ENCODE measurements around the gene ZNF669. TPM values are rescaled to one million over a fixed set of nuclear protein-coding genes. Genes with fewer than 3 reads are reported as not detected.

ZNF669 gene
- total and polyA plus RNA-seq, 2 experiments from 2014 or later: 13.7 to 25.4 TPM

GRCh38 chr1:247054992-247055415, 49.2 kb downstream of the ZNF669 start:
- H3K79me2 ChIP-seq (replicated peaks; ENCODE audit: insufficient read depth): peaks cover 80% of the 10 kb centered on the region

More at GRCh38 chr1:247054992-247055415, 49.2 kb downstream of the ZNF669 start:
- Histone ChIP-seq H2AFZ (no peak overlapping the region), H3F3A (replicated peaks; ENCODE audit: low read depth) (no peaks in the 10 kb centered on the region), H3K4me2 (no peak overlapping the region), H3K36me3 (ENCODE audit: insufficient read depth) (peaks cover 11% of the 10 kb centered on the region), H3K27me3 (ENCODE audit: insufficient read depth) (no peaks in the 10 kb centered on the region), H3K4me1 (ENCODE audit: insufficient read depth) (no peaks in the 10 kb centered on the region), H3K4me3 (no peak overlapping the region), H4K20me1 (replicated peaks; ENCODE audit: insufficient read depth) (no peaks in the 10 kb centered on the region; the same call in 1 of the 2 replicates), H3K27ac (ENCODE audit: low read depth) (no peak overlapping the region), H3K9me2 (ENCODE audit: insufficient read depth) (no peaks in the 10 kb centered on the region)
- H3K4me3 Mint-ChIP-seq: no peak overlapping the region
- peaks cover 96% of the 10 kb centered on the region for H3K9me3 Mint-ChIP-seq
- no peak overlapping the region for H3K27ac Mint-ChIP-seq
- TF ChIP-seq STAT1 (IDR thresholded peaks at IDR 0.05; ENCODE audit: unreplicated experiment): no peak
- TF ChIP-seq POLR2AphosphoS5 (IDR thresholded peaks at IDR 0.05; ENCODE audit: low read depth): no peak
- no peak for TF ChIP-seq ETS1 (IDR thresholded peaks at IDR 0.05)
- TF ChIP-seq, protein P1, sequence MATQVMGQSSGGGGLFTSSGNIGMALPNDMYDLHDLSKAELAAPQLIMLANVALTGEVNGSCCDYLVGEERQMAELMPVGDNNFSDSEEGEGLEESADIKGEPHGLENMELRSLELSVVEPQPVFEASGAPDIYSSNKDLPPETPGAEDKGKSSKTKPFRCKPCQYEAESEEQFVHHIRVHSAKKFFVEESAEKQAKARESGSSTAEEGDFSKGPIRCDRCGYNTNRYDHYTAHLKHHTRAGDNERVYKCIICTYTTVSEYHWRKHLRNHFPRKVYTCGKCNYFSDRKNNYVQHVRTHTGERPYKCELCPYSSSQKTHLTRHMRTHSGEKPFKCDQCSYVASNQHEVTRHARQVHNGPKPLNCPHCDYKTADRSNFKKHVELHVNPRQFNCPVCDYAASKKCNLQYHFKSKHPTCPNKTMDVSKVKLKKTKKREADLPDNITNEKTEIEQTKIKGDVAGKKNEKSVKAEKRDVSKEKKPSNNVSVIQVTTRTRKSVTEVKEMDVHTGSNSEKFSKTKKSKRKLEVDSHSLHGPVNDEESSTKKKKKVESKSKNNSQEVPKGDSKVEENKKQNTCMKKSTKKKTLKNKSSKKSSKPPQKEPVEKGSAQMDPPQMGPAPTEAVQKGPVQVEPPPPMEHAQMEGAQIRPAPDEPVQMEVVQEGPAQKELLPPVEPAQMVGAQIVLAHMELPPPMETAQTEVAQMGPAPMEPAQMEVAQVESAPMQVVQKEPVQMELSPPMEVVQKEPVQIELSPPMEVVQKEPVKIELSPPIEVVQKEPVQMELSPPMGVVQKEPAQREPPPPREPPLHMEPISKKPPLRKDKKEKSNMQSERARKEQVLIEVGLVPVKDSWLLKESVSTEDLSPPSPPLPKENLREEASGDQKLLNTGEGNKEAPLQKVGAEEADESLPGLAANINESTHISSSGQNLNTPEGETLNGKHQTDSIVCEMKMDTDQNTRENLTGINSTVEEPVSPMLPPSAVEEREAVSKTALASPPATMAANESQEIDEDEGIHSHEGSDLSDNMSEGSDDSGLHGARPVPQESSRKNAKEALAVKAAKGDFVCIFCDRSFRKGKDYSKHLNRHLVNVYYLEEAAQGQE (IDR thresholded peaks at IDR 0.05; ENCODE audit: unreplicated experiment): no peak
- no peak for TF ChIP-seq ZNF114 (CRISPR knock-in tag; IDR thresholded peaks at IDR 0.05)
- TF ChIP-seq EZH2phosphoT487 (IDR thresholded peaks at IDR 0.05; ENCODE audit: unreplicated experiment): no peak
- TF ChIP-seq CTCF (conservative IDR thresholded peaks at IDR 0.05; ENCODE audit: low read depth in 2 of 2): no peak
- no peak for TF ChIP-seq NANOG (IDR thresholded peaks at IDR 0.05; ENCODE audit: borderline replicate concordance)
- no peak for TF ChIP-seq EZH2 (IDR thresholded peaks at IDR 0.05; ENCODE audit: low read depth, unreplicated experiment)
- no peak for TF ChIP-seq CREB1 (CRISPR knock-in tag; IDR thresholded peaks at IDR 0.05; ENCODE audit: low read depth)
- TF ChIP-seq ZNF462 (CRISPR knock-in tag; IDR thresholded peaks at IDR 0.05): no peak
- peaks cover 94% of the 10 kb centered on the region for H3K36me3 Mint-ChIP-seq (ENCODE audit: low read depth)
- H3K4me1 Mint-ChIP-seq: no peaks in the 10 kb centered on the region
- ATAC-seq (no peak), DNase-seq (ENCODE audit: low spot score) (no peak)
- H3K27me3 Mint-ChIP-seq (ENCODE audit: insufficient read depth, low read depth, poor library complexity): peaks cover 7% of the 10 kb centered on the region
